ENCODE results near the gene NSMCE4A. TPM values are rescaled to one million over a fixed set of nuclear protein-coding genes. Genes with fewer than 3 reads are reported as not detected.

Gene NSMCE4A
- total RNA-seq, 4 donors from 2014 or later: 20.1 to 37.7 (median 26.9) TPM

GRCh38 chr10:121927841-121928527 is 47.0 kb downstream of the NSMCE4A start, which contains the start of gene ATE1:
Gene ATE1 (minus strand): TSS chr10:121928031. CDS start chr10:121927949, 82 bp downstream.
- ATAC-seq (peak; percentile 90), DNase-seq (peak; percentile 87 to 90)
- in situ Hi-C loops (cut with MboI; ENCODE audit: low sequenced_read_pairs in 4 of 4) (no loop called here), intact Hi-C loops (cut with DNase I; ENCODE audit: low total_unique reads) (loop anchor here (1.0 to 5.0 kb wide), 4 partner anchors 46 to 449 kb away; no protein-coding TSS in a partner anchor)
- H3K27me3 ChIP-seq: no peaks in the 10 kb centered on the region
- H3K27ac ChIP-seq: peak within 1 kb of the TSS; percentile 90 to 99 (median 94)
- no peaks in the 10 kb centered on the region for H3K9me3 ChIP-seq
- H3K4me1 ChIP-seq: peaks cover 18 to 21% of the 10 kb centered on the region in 2 donors
- H3K36me3 ChIP-seq: peaks cover 0 to 12% of the 10 kb centered on the region in 2 donors
- peak; percentile 69 to 84 for TF ChIP-seq POLR2A (IDR thresholded peaks at IDR 0.05)
- peak in 3 of 5 experiments; percentile 3 to 11 (median 6) for TF ChIP-seq CTCF (IDR thresholded peaks at IDR 0.05 in 4 of 5, conservative IDR thresholded peaks at IDR 0.05 in 1 of 5)
- H3K4me3 ChIP-seq: peak within 1 kb of the TSS; percentile 77 to 99 (median 86)

GRCh38 chr10:121927318-121927840 is 47.6 kb downstream of the NSMCE4A start:
- peak; percentile 29 to 58 for DNase-seq
- in situ Hi-C loops (cut with MboI; ENCODE audit: low sequenced_read_pairs in 4 of 4): no loop called here
- H3K4me3 ChIP-seq: peak overlapping the region; percentile 77 to 99 (median 86)
- ATAC-seq: peak; percentile 60 to 66
- H3K4me1 ChIP-seq: peaks cover 18 to 21% of the 10 kb centered on the region in 2 donors
- peaks cover 0 to 15% of the 10 kb centered on the region in 2 donors for H3K36me3 ChIP-seq
- intact Hi-C loops (cut with DNase I; ENCODE audit: low total_unique reads): loop anchor here (5.0 kb wide), 2 partner anchors 125 to 450 kb away; no protein-coding TSS in a partner anchor
- H3K27ac ChIP-seq: peak overlapping the region; percentile 90 to 99 (median 94)
- no peaks in the 10 kb centered on the region for H3K27me3 ChIP-seq
- no peaks in the 10 kb centered on the region for H3K9me3 ChIP-seq
- no peak for TF ChIP-seq POLR2A (IDR thresholded peaks at IDR 0.05)
- no peak for TF ChIP-seq CTCF (IDR thresholded peaks at IDR 0.05 in 4 of 5, conservative IDR thresholded peaks at IDR 0.05 in 1 of 5)

- no peaks in the 10 kb centered on the region for H3K27me3 ChIP-seq
- peaks cover 0 to 19% of the 10 kb centered on the region in 2 donors for H3K36me3 ChIP-seq
- ATAC-seq: peak in 1 of 2 donors; percentile 0
- no peak for DNase-seq
- peak overlapping the region; percentile 77 to 99 (median 86) for H3K4me3 ChIP-seq
- no peaks in the 10 kb centered on the region for H3K9me3 ChIP-seq
- TF ChIP-seq POLR2A (IDR thresholded peaks at IDR 0.05) (no peak), CTCF (IDR thresholded peaks at IDR 0.05 in 4 of 5, conservative IDR thresholded peaks at IDR 0.05 in 1 of 5) (no peak)
- H3K4me1 ChIP-seq: peaks cover 18 to 21% of the 10 kb centered on the region in 2 donors
- peak overlapping the region; percentile 90 to 99 (median 94) for H3K27ac ChIP-seq
- intact Hi-C loops (cut with DNase I; ENCODE audit: low total_unique reads) (loop anchor here (5.0 kb wide), 2 partner anchors 126 to 451 kb away; no protein-coding TSS in a partner anchor), in situ Hi-C loops (cut with MboI; ENCODE audit: low sequenced_read_pairs in 4 of 4) (no loop called here)
These were observed 48.2 kb downstream of the NSMCE4A start for GRCh38 chr10:121926671-121927317.

- intact Hi-C loops (cut with DNase I; ENCODE audit: low total_unique reads) (loop anchor here (5.0 kb wide), 2 partner anchors 126 to 451 kb away; no protein-coding TSS in a partner anchor), in situ Hi-C loops (cut with MboI; ENCODE audit: low sequenced_read_pairs in 4 of 4) (no loop called here)
- H3K36me3 ChIP-seq: peaks cover 0 to 25% of the 10 kb centered on the region in 2 donors
- ATAC-seq (no peak), DNase-seq (no peak)
- H3K4me1 ChIP-seq: peaks cover 18 to 21% of the 10 kb centered on the region in 2 donors
- no peaks in the 10 kb centered on the region for H3K9me3 ChIP-seq
- H3K27ac ChIP-seq: peak overlapping the region; percentile 90 to 99 (median 94)
- TF ChIP-seq POLR2A (IDR thresholded peaks at IDR 0.05) (no peak), CTCF (IDR thresholded peaks at IDR 0.05 in 4 of 5, conservative IDR thresholded peaks at IDR 0.05 in 1 of 5) (no peak)
- peak overlapping the region; percentile 77 to 99 (median 86) for H3K4me3 ChIP-seq
- H3K27me3 ChIP-seq: no peaks in the 10 kb centered on the region
These were observed 48.9 kb downstream of the NSMCE4A start for GRCh38 chr10:121926157-121926556.
